Activated T-helper 2 cell treated with anti-CD3 and anti-CD28 coated beads, Interferon-gamma antibody, Interleukin-2, Interleukin-4, amounts not matched to agents 10 μg/mL and 5 μg/mL and 100 μg/mL, durations not matched to agents 14 hours and 24 hours and 36 hours (primary cell): ENCODE data around the gene BLMH. TPM values are rescaled to one million over a fixed set of nuclear protein-coding genes. Genes with fewer than 3 reads are reported as not detected.

Experiments
- DNase-seq: peaks from one replicate; pipeline ENCODE4 v3.0.0; 2021; ENCODE audit warnings: low spot score
- H3K27ac Mint-ChIP-seq: one replicate; pipeline ENCODE4 v1.8.0; 2021; ENCODE audit warnings: mixed read lengths
- H3K27me3 Mint-ChIP-seq: one replicate; pipeline ENCODE4 v1.8.0; 2021; ENCODE audit warnings: low read depth, mixed read lengths
- H3K36me3 Mint-ChIP-seq: one replicate; pipeline ENCODE4 v1.8.0; 2021; ENCODE audit warnings: low read depth, mixed read lengths
- H3K4me1 Mint-ChIP-seq: one replicate; pipeline ENCODE4 v1.8.0; 2021; ENCODE audit warnings: low read depth, mixed read lengths
- H3K4me3 Mint-ChIP-seq: one replicate; pipeline ENCODE4 v1.8.0; 2021; ENCODE audit warnings: low read depth, mild to moderate bottlenecking, moderate library complexity, mixed read lengths
- H3K9me3 Mint-ChIP-seq: one replicate; pipeline ENCODE4 v1.8.0; 2021; ENCODE audit warnings: mixed read lengths
- intact Hi-C: fragments of 100-400 bp; cut with micrococcal nuclease; formaldehyde crosslinking; loops from one replicate; pipeline ENCODE4 v1.15.1; 2023
- total RNA-seq: library from RNA; stranded (reverse); gene quantifications from 2 replicates; pipeline ENCODE4 v1.2.3, GENCODE V29; 2022

Gene BLMH
- 68.9 and 72.2 TPM in 2 replicates for total RNA-seq

- Mint-ChIP-seq H3K9me3 (no peaks in the 10 kb centered on the region), H3K27ac (peak within 1 kb of the TSS; percentile 88), H3K4me1 (peaks cover 13% of the 10 kb centered on the region), H3K4me3 (peak within 1 kb of the TSS; percentile 90), H3K27me3 (no peaks in the 10 kb centered on the region), H3K36me3 (peaks cover 26% of the 10 kb centered on the region)
- intact Hi-C loops = loop anchor here (1.0 to 5.0 kb wide), 2 partner anchors 41 to 174 kb away; partner anchors contain the start of gene NSRP1
- peak; percentile 79 for DNase-seq
These were observed at the start of gene BLMH for GRCh38 chr17:30291543-30292285. Gene BLMH, minus strand, starts transcription at chr17:30291944. Its CDS starts 125 bp downstream, at chr17:30291819.

DNA sequence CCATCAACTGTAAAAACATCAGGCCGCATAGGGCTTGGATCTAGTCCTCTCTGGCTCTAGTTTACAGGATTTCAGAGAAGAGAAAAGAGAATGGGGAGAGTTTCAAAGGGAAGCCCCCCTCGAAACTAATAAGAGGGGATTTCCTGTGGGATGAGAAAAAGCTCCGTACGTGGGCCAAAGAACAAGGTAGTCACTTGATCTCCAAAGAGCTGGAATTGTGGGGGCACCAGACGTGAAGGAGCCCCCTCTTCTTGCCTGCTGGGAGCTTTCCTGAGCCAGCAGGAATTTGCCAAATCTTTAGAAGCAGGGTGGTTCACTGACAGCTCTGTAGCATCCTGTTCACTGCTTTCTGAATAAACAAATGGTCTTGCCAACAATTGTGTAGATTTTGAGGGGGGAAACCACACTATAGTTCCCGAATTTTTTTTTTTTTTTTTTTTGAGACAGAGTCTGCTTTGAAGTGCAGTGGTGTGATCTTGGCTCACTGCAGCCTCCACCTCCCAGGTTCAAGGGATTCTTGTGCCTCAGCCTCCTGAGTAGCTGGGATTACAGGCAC is 49.1 kb upstream of the BLMH start:
- DNase-seq = no peak
- peaks cover 7% of the 10 kb centered on the region for H3K27me3 Mint-ChIP-seq
- intact Hi-C loops = loop anchor here (2.0 kb wide), 1 partner anchor 136 kb away; the partner anchor contains the start of gene GOSR1
- H3K27ac Mint-ChIP-seq = no peak overlapping the region
- peaks cover 16% of the 10 kb centered on the region for H3K4me1 Mint-ChIP-seq
- no peak overlapping the region for H3K4me3 Mint-ChIP-seq
- no peaks in the 10 kb centered on the region for H3K36me3 Mint-ChIP-seq
- H3K9me3 Mint-ChIP-seq = no peaks in the 10 kb centered on the region

DNA sequence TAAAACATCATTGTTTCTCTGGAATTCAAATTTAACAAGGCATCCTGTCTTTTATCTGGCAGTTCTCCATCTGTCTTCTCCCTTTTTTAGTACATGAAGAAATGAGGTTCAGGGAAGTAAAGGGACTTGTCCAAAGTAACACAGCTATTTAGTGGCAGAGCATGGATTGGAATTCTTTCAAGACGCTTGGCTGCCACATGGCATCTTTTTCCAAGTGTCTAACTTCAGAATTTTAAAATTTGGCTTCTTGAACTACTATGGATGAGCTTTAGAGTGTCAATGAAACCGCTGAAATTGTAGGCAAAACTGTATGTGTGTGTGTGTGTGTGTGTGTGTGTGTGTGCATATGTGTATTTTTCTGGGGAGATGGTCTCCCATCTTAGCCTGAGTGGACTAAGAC is 47.3 kb upstream of the BLMH start:
- no peak for DNase-seq
- no peak overlapping the region for H3K4me3 Mint-ChIP-seq
- peaks cover 13% of the 10 kb centered on the region for H3K4me1 Mint-ChIP-seq
- no peaks in the 10 kb centered on the region for H3K9me3 Mint-ChIP-seq
- H3K27me3 Mint-ChIP-seq = peaks cover 7% of the 10 kb centered on the region
- H3K36me3 Mint-ChIP-seq = no peaks in the 10 kb centered on the region
- intact Hi-C loops = loop anchor here (10.0 kb wide), 1 partner anchor 64 kb away; no protein-coding TSS in a partner anchor
- H3K27ac Mint-ChIP-seq = no peak overlapping the region

- Mint-ChIP-seq H3K27me3 (peaks cover 7% of the 10 kb centered on the region), H3K27ac (no peak overlapping the region), H3K9me3 (no peaks in the 10 kb centered on the region), H3K4me1 (peaks cover 26% of the 10 kb centered on the region), H3K4me3 (no peak overlapping the region), H3K36me3 (no peaks in the 10 kb centered on the region)
- no peak for DNase-seq
- intact Hi-C loops = loop anchor here (10.0 kb wide), 1 partner anchor 63 kb away; no protein-coding TSS in a partner anchor
These were observed 45.8 kb upstream of the BLMH start for GRCh38 chr17:30337393-30337999.

DNA sequence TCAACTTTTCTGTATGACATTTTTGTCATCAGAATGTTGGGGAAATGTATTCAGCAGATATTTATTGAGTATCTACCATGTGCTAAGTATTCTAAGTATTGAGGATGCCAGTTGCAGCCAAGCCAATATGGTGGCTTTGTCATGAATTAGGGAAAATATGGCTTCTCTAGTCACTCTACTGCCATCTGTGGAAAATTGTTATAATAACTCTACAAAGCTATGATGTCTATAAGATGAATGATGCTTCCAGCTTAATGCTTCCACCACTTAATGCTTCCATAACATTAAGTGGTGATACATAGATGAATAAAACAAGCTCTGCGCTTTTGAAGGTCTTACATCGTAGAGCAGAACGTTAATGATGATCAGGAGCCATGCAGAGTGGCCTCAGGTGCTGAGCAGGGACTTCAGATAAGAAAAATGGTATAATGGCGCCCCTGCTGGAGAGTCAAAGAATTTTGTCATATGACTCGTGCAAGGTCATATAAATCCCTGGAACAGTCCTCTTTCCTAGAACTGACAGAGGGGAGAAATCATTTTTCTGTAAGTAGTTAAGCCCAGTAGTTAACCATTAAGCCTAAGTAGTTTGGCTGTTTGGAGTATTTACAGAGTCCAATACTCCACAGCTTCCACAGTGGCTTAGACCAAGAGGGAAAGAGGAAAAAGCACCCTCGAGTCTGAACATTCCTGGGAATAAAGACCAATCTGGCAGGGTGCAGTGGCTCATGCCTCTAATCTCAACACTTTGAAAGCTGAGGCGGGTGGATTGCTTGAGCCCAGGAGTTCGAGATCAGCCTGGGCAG is 44.8 kb upstream of the BLMH start:
- Mint-ChIP-seq H3K27me3 (peaks cover 7% of the 10 kb centered on the region), H3K27ac (no peak overlapping the region), H3K4me1 (peaks cover 32% of the 10 kb centered on the region), H3K9me3 (no peaks in the 10 kb centered on the region), H3K4me3 (no peak overlapping the region), H3K36me3 (no peaks in the 10 kb centered on the region)
- intact Hi-C loops = loop anchor here (1.0 to 10.0 kb wide), 3 partner anchors 62 to 232 kb away; no protein-coding TSS in a partner anchor
- DNase-seq = peak; percentile 44

DNA sequence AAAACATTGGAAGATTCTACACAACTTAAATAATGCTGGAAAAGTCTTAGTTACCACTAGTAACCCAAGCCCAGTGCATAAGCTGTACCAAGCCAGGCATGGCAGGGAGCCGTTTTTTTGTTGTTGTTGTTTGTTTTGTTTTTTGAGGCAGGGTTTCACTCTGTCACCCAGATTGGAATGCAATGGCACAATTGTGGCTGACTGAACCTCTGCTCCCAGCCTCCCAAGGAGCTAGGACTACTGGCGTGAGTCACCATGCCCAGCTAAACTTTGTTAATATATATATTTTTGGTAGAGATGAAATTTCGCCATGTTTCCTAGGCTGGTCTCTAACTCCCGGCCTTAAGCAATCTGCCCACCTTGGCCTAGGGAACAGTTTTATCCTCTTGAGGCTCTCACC is 42.7 kb upstream of the BLMH start:
- no peak overlapping the region for H3K27ac Mint-ChIP-seq
- peaks cover 5% of the 10 kb centered on the region for H3K27me3 Mint-ChIP-seq
- H3K4me1 Mint-ChIP-seq = peaks cover 38% of the 10 kb centered on the region
- no peaks in the 10 kb centered on the region for H3K9me3 Mint-ChIP-seq
- intact Hi-C loops = loop anchor here (10.0 kb wide), 1 partner anchor 60 kb away; no protein-coding TSS in a partner anchor
- no peak for DNase-seq
- H3K36me3 Mint-ChIP-seq = no peaks in the 10 kb centered on the region
- H3K4me3 Mint-ChIP-seq = no peak overlapping the region

DNA sequence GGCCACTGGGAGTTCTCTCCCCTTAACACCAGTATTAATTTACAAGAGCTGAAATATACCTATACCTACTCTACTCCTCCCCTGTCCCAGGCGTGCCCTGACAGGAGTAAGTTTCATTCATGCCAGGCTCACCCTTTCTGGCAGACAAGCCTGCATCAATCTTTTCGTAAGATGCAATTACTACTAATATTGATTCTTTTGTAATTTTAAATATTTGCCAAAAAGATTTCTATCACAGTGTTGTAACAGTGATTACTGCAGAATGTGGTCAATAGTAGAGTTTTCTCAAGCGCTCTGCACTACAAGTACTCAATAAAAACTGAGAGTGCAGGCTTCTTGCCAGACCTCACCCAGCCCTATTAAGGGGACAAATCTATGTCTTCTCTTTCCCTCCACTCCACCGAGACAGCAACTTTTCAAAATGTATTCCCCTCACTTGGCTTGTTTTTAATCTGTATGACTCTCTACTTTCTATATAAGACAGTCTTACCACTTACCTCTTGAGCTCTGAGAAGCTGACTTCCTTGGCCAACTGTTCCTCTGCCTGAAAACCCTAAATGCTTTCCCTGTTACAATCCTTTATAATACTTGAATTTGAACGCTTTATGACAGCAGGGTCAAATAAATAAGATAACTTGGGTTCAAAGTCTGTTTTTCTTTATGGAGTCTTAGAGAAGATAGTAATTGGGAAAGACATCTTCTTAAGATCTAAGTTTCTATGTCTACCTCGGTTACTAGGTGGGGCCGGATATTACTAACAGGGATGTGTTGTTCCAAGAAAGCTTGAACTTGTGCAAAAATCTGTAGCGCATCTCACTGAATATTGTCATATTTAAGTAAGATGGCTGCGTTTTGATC is 42.0 kb upstream of the BLMH start, which contains the start of gene TMIGD1:
TMIGD1 (minus strand) TSS at position 555 of the 858 bp plus-strand sequence. CDS start 1,924 bp downstream, outside the sequence.
- Mint-ChIP-seq H3K36me3 (no peaks in the 10 kb centered on the region), H3K9me3 (no peaks in the 10 kb centered on the region), H3K4me3 (no peak within 1 kb of the TSS), H3K4me1 (peaks cover 42% of the 10 kb centered on the region), H3K27ac (peak within 1 kb of the TSS; percentile 84), H3K27me3 (peaks cover 4% of the 10 kb centered on the region)
- intact Hi-C loops = loop anchor here (2.0 to 10.0 kb wide), 3 partner anchors 45 to 217 kb away; partner anchors contain the start of genes CPD and NSRP1
- no peak for DNase-seq

DNA sequence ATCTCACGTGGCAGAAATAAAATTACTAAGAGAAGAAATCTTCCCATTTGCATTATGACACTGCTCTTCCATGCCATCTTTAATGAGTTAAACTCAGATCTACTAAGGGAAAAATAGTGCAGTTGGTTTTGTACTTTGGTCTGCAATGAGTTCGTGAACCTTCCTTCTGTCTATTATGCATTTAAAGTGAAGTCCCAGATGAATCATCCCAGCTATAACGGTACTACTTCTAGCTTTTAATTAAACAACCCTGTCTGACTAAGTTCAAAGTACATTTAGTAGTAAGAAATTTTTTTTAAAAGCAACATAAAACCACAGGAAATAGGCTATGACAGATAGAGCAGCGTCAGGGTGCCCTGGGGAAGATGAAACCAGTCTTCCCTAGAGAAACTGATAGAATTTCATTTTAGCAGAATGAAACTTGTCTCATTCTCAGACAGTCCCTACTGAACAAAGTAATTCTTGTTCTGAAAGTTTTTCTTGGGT is 40.4 kb upstream of the BLMH start:
- Mint-ChIP-seq H3K4me1 (peaks cover 42% of the 10 kb centered on the region), H3K4me3 (peak overlapping the region; percentile 63), H3K9me3 (no peaks in the 10 kb centered on the region), H3K27ac (peak overlapping the region; percentile 84), H3K27me3 (no peaks in the 10 kb centered on the region), H3K36me3 (no peaks in the 10 kb centered on the region)
- intact Hi-C loops = loop anchor here (1.0 to 10.0 kb wide), 5 partner anchors 32 to 215 kb away; partner anchors contain the start of genes CPD and NSRP1
- DNase-seq = peak; percentile 51

DNA sequence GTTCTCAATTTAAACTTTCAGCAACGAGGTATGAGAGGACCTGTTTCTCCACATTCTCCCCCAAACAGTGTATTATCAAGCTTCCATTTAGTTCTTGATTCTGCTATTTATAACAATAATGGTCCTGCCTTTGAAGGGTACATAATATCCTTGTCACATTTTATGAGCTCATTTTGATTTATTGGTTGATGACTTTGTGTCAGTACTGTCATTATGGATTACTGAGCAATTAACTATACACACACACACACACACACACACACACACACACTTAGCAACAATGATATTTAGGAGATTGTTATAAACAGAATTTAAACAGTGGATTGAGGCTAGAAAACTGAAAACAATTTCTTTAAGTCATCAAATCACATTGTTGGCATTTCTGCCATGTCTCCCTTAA is 35.1 kb upstream of the BLMH start:
- H3K9me3 Mint-ChIP-seq = no peaks in the 10 kb centered on the region
- H3K4me3 Mint-ChIP-seq = no peak overlapping the region
- no peak for DNase-seq
- intact Hi-C loops = no loop called here
- H3K4me1 Mint-ChIP-seq = peaks cover 32% of the 10 kb centered on the region
- no peaks in the 10 kb centered on the region for H3K36me3 Mint-ChIP-seq
- no peak overlapping the region for H3K27ac Mint-ChIP-seq
- peaks cover 11% of the 10 kb centered on the region for H3K27me3 Mint-ChIP-seq

DNA sequence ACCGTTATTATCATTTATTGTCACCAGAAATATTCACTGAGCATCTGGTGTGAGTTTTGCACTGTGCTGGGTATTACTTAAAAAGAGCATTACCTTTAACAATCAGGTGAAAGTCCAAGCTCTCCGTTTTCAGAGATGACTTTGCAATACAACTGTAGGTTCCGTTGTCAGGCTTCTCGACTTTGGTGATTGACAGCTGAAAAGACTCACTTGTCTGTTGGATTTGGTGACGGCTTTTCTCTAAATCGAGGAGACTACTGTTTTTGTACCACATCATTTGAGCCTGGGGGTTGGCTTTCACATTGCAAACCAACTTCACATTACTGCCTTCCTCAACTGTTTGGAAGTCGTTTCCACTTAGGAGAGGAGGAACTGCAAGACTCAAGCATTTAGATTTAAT is 33.0 kb upstream of the BLMH start:
- Mint-ChIP-seq H3K4me3 (no peak overlapping the region), H3K9me3 (no peaks in the 10 kb centered on the region), H3K36me3 (no peaks in the 10 kb centered on the region), H3K27ac (no peak overlapping the region), H3K27me3 (peaks cover 11% of the 10 kb centered on the region), H3K4me1 (peaks cover 17% of the 10 kb centered on the region)
- intact Hi-C loops = no loop called here
- no peak for DNase-seq

GRCh38 chr17:30323895-30324319 is 32.2 kb upstream of the BLMH start:
- intact Hi-C loops = no loop called here
- Mint-ChIP-seq H3K27ac (no peak overlapping the region), H3K27me3 (peaks cover 11% of the 10 kb centered on the region), H3K36me3 (no peaks in the 10 kb centered on the region), H3K9me3 (no peaks in the 10 kb centered on the region), H3K4me1 (peaks cover 13% of the 10 kb centered on the region), H3K4me3 (no peak overlapping the region)
- DNase-seq = no peak
